LNCaP clone FGC (cell line): ENCODE data around the gene DOCK6.

Experiments used
- DNase-seq: peaks from one replicate; pipeline ENCODE4 v3.0.0-alpha.2; 2011; ENCODE audit warnings: low read depth
- H3K4me3 ChIP-seq: 2 replicates; pipeline ENCODE4 v1.5.1; 2011; ENCODE audit warnings: mild to moderate bottlenecking, low read depth, low read length, control low read depth
- TF ChIP-seq, protein P1 (sequence below): IDR thresholded peaks from 2 replicates; pipeline ENCODE4 v1.5.1; 2012; ENCODE audit warnings: mild to moderate bottlenecking; ENCODE audit not compliant: control insufficient read depth, insufficient read depth; ENCODE audit errors: extremely low read depth

The DOCK6 gene

DNA sequence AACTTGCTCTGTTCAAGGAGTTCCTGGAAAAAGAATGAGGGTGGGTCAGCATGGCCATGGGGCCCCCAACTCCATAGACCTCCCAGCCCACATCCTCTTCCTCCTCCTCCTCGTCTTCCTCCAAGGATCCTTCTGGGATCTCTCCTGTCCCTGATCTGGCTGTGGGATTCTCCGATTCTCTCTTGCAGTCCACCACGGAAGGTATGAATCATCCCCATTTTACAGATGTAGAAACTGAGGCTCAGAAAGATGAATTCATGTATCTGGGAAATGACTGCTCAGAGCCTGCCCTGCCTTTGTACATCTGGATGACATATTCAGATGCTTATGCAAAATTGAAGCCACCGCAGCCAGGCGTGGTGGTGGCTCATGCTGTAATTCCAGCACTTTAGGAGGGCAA is 62.8 kb downstream of the DOCK6 start:
- no peak for DNase-seq
- TF ChIP-seq, protein P1, sequence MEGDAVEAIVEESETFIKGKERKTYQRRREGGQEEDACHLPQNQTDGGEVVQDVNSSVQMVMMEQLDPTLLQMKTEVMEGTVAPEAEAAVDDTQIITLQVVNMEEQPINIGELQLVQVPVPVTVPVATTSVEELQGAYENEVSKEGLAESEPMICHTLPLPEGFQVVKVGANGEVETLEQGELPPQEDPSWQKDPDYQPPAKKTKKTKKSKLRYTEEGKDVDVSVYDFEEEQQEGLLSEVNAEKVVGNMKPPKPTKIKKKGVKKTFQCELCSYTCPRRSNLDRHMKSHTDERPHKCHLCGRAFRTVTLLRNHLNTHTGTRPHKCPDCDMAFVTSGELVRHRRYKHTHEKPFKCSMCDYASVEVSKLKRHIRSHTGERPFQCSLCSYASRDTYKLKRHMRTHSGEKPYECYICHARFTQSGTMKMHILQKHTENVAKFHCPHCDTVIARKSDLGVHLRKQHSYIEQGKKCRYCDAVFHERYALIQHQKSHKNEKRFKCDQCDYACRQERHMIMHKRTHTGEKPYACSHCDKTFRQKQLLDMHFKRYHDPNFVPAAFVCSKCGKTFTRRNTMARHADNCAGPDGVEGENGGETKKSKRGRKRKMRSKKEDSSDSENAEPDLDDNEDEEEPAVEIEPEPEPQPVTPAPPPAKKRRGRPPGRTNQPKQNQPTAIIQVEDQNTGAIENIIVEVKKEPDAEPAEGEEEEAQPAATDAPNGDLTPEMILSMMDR = no peak
- no peak overlapping the region for H3K4me3 ChIP-seq

DNA sequence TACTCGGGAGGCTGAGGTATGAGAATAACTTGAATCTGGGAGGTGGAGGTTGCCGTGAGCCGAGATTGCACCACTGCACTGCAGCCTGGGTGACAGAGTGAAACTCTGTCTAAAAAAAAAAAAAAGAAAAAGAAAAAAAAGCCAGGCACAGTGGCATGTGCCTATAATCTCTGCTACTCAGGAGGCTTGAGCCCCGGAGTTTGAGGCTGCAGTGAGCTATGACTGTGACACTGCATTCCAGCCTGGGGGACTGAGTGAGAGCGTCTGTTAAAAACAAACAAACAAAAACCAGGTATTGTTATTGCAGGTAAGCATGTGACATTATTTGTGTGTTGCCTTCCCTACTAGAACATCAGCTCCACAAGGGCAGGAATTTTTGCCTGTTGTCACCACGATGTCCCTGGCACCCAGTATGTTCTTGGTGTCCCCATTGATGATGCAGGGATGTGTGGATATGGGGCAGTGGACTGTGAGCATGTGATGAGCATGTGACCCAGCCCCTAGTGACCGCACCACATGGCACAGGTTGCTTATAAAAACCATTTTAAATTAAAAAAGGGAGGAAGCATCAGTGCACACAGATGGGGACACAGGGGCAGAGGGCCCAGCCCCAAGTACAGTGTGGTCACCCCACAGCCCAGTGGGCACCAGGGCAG is 63.4 kb downstream of the DOCK6 start:
- TF ChIP-seq, protein P1 = no peak
- no peak for DNase-seq
- no peak overlapping the region for H3K4me3 ChIP-seq

DNA sequence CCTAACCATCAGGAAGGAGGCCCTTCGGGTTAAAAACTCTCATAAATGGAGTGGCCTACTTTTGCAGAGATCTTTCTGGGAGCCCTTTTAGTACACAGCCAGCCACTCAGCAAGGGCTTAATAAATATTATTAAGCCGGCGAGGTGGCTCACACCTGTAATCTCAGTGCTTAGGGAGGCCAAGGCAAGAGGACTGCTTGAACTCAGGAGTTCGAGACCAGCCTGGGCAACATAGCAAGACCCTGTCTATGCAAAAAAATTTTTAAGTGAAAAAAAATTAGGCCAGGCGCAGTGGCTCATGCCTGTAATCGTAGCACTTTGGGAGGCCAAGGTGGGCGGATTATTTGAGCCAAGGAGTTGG is 64.2 kb downstream of the DOCK6 start:
- DNase-seq = no peak
- peak overlapping the region; percentile 81 for H3K4me3 ChIP-seq
- TF ChIP-seq, protein P1 = no peak

DNA sequence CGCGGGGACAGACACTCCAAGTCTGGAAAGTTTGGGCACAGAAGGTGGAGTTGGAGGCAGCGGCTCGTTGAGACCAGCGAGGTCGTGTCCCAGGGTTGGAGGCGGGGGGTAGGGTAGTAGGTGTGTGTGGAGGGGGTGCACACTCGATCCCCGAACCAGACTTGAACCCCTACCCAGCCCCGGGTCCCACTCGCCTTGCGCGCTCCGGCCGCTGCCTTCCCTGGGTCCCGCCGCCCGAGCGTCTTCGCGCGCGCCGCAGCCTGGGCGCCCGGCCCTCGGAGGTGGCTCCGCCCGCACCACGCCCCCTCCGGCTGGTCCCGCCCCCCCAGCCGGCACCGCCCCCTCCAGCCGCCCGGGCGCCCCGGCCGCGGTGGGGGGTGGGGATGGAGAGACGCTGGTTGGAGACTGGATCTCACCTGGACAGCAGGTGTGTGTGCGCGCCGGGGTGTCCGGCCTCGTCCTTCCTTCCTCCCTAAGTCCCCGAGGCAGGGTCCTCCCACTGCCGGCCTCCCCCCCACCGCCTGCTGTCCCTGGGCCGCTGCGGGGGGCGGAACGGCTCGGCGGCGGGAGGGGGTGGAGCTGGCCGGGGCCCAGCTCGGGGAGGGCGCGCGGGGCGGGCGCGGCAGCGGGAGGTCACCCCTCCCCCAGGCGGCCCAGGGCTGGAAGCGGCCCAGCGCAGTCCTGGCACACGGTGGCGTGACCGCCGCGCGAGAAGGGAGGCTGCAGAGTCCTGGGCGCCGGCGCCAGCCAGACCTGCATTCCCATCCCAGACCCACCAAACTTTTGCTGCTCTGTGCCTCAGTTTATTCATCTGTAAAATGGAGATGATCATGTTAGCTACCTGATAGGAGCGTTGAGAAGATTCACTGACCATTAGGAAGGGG is 64.8 kb downstream of the DOCK6 start, which contains the start of gene KANK2:
KANK2 (minus strand) TSS at position 255 of the 884 bp plus-strand sequence. CDS start 3,034 bp downstream, outside the sequence.
- peak; percentile 78 for DNase-seq
- H3K4me3 ChIP-seq = peak within 1 kb of the TSS; percentile 81
- TF ChIP-seq, protein P1 = no peak; the same call in 1 of the 2 replicates

DNA sequence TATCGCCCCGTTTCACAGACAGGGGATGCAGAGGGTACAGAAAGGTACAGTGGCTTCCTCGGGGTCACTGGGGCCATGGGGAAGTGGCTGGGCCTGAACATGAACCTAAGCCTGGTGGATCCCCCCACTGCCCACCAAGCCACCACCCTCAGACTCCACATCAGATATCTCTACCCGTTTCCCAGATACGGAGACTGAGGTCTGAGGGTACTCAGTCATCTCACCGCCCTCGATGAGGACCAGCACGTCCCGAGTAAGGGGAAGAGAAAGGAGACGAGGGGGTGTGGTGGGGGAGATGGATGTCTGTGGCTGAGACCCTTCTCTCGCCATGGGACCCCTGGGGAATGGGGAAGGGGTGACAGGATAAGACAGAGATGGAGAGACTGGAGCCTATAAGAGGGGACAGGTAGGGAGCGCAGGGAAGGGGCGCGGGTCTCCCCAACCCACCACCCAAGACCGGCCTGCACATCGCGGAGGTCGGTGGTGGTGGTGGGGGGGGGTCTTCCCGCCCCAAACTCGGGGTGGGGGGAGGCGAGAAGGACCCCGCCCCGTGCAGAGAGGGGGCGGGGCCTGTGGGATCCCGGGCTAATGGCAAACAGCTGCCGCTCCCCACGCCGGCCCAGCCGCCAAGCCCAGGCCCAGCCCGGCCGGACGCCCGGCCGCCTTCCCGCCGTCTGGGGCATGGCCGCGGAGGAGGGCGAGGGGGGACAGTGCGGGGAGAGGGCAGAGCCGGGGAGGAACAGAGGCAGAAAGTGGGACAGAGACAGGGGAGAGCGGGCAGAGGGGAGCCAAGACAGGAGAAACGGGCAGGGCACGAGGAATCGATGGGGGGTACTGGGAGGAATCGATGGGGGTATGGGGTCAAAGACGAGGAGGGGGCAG is 65.7 kb downstream of the DOCK6 start:
- no peak for DNase-seq
- TF ChIP-seq, protein P1 = no peak
- peak overlapping the region; percentile 81 for H3K4me3 ChIP-seq

DNA sequence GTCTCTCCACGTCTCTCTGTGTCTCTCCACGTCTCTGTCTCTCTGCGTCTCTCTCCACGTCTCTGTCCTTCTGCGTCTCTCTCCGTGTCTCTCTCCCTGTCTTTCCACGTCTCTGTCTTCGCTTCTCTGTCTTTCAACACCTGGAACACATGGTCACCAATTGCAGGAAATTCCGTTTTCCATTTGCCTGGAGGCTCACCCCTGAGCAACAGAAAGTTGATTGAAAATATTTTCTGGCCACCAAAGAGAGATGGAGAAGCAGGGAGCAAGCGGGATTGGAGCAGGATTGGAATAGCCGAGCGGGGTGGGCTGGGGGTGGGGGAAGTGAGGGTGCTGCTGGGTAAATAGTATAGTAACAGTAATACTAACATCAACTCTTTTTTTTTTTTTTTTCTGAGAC is 66.6 kb downstream of the DOCK6 start:
- H3K4me3 ChIP-seq = no peak overlapping the region
- TF ChIP-seq, protein P1 = no peak
- DNase-seq = no peak
